Kidney epithelial cell (primary cell): ENCODE results near the gene CARMIL3. TPM values are rescaled to one million over a fixed set of nuclear protein-coding genes. Genes with fewer than 3 reads are reported as not detected.

Source experiments
- DNase-seq: peaks from one replicate; pipeline ENCODE4 v3.0.0-alpha.2; 2010; ENCODE audit warnings: low read depth
- H3K27me3 ChIP-seq: 2 replicates; pipeline ENCODE4 v1.6.0; 2011; ENCODE audit warnings: low read length; ENCODE audit not compliant: control insufficient read depth, insufficient read depth
- H3K36me3 ChIP-seq: 2 replicates; pipeline ENCODE4 v1.5.1; 2011; ENCODE audit warnings: low read length; ENCODE audit not compliant: control insufficient read depth, insufficient read depth
- H3K4me3 ChIP-seq: 2 replicates; pipeline ENCODE4 v1.5.1; 2011; ENCODE audit warnings: low read depth, mild to moderate bottlenecking, control low read depth, low read length
- total RNA-seq: library from RNA; depleted of rRNA; stranded (reverse); fragments of >200 nt; gene quantifications from 2 replicates; pipeline ENCODE4 v1.2.3, GENCODE V29; 2015
- TF ChIP-seq, protein P1 (sequence below): IDR thresholded peaks from 2 replicates; pipeline ENCODE4 v1.5.1; 2011; ENCODE audit warnings: mild to moderate bottlenecking, moderate library complexity, low read length, control low read depth, inconsistent platforms; ENCODE audit not compliant: insufficient read depth, poor library complexity, severe bottlenecking

Gene CARMIL3
- total RNA-seq, 1 donor from 2014 or later = 1.5 TPM

DNA sequence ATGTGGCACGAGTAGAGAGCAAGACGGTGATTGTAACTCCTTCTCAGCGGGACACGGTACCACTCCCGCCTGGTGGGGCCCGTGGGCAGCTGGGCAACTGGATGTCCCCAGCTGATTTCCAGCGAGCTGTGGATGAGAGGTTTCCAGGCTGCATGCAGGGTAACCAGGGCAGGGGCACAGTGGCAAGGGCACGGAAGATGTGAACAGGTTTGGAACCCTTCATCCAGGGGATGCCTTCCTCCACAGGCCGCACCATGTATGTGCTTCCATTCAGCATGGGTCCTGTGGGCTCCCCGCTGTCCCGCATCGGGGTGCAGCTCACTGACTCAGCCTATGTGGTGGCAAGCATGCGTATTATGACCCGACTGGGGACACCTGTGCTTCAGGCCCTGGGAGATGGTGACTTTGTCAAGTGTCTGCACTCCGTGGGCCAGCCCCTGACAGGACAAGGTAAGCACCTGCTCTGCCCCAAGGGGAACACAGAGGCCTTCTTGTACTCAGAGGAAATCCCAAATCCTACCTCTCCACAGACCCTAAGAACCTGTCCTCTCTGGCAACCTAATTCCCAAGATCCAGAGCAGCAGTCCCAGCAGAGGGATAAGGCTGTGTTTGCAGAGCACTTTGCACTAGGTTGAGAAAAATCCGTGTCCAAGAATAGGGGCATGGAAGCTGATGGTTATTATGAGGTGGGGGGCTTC is 46.6 kb downstream of the CARMIL3 start:
- DNase-seq = no peak
- H3K4me3 ChIP-seq = no peak overlapping the region
- H3K36me3 ChIP-seq = peaks cover 4% of the 10 kb centered on the region
- no peaks in the 10 kb centered on the region for H3K27me3 ChIP-seq
- TF ChIP-seq, protein P1, sequence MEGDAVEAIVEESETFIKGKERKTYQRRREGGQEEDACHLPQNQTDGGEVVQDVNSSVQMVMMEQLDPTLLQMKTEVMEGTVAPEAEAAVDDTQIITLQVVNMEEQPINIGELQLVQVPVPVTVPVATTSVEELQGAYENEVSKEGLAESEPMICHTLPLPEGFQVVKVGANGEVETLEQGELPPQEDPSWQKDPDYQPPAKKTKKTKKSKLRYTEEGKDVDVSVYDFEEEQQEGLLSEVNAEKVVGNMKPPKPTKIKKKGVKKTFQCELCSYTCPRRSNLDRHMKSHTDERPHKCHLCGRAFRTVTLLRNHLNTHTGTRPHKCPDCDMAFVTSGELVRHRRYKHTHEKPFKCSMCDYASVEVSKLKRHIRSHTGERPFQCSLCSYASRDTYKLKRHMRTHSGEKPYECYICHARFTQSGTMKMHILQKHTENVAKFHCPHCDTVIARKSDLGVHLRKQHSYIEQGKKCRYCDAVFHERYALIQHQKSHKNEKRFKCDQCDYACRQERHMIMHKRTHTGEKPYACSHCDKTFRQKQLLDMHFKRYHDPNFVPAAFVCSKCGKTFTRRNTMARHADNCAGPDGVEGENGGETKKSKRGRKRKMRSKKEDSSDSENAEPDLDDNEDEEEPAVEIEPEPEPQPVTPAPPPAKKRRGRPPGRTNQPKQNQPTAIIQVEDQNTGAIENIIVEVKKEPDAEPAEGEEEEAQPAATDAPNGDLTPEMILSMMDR = no peak

DNA sequence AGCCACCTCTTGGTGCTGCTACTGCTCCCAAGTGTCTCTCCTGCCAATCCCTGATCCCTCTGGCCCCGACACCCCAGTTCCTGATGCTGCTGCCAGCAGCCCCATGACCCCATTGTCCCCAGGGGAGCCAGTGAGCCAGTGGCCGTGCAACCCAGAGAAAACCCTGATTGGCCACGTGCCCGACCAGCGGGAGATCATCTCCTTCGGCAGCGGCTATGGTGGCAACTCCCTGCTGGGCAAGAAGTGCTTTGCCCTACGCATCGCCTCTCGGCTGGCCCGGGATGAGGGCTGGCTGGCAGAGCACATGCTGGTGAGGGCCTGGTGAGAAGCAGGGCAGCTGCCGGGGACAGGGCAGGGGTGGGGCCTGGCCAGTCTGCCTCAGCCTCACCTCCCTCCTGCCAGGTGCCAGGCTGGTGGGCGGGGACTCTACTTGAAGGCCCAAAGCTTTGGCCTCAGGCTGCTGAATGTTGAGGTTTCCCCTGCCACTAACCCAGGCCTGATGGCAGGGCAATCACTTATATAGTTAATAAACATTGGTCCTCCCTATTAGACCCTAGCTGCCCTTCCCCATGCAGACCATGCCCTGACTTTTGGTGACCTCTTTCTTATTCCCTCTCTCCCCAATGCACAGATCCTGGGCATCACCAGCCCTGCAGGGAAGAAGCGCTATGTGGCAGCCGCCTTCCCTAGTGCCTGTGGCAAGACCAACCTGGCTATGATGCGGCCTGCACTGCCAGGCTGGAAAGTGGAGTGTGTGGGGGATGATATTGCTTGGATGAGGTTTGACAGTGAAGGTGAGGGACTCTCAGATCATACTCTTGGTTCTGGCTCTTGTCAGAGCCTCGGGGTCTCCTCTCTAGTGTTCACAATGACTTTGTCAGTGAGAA is 47.4 kb downstream of the CARMIL3 start:
- no peak overlapping the region for H3K4me3 ChIP-seq
- H3K36me3 ChIP-seq = peaks cover 4% of the 10 kb centered on the region
- TF ChIP-seq, protein P1 = no peak
- DNase-seq = no peak
- no peaks in the 10 kb centered on the region for H3K27me3 ChIP-seq

- no peaks in the 10 kb centered on the region for H3K27me3 ChIP-seq
- DNase-seq = no peak
- H3K4me3 ChIP-seq = no peak overlapping the region
- H3K36me3 ChIP-seq = peaks cover 4% of the 10 kb centered on the region
- TF ChIP-seq, protein P1 = no peak
Measured at GRCh38 chr14:24100197-24100981, 48.6 kb downstream of the CARMIL3 start.

GRCh38 chr14:24100982-24101494 is 49.2 kb downstream of the CARMIL3 start:
- no peak overlapping the region for H3K4me3 ChIP-seq
- peaks cover 4% of the 10 kb centered on the region for H3K36me3 ChIP-seq
- H3K27me3 ChIP-seq = no peaks in the 10 kb centered on the region
- no peak for DNase-seq
- TF ChIP-seq, protein P1 = no peak

GRCh38 chr14:24102357-24103048 is 50.7 kb downstream of the CARMIL3 start:
- no peak for DNase-seq
- TF ChIP-seq, protein P1 = no peak

More at GRCh38 chr14:24102357-24103048, 50.7 kb downstream of the CARMIL3 start:
- Histone ChIP-seq H3K4me3 (no peak overlapping the region), H3K36me3 (peaks cover 4% of the 10 kb centered on the region), H3K27me3 (no peaks in the 10 kb centered on the region)
